GM23338 (cell line): ENCODE results near the gene SLC12A6. TPM values are rescaled to one million over a fixed set of nuclear protein-coding genes. Genes with fewer than 3 reads are reported as not detected.

Experiments
- ATAC-seq: fragments of 200-7000 bp; cut with Tn5 transposase; 3 replicates; pipeline ENCODE4 v1.9.1; 2020
- DNase-seq: peaks from one replicate; pipeline ENCODE4 v3.0.0-alpha.2; 2015; ENCODE audit warnings: low spot score
- H2AFZ ChIP-seq: fragments of 200-600 bp; sonication (generic); 2 replicates; pipeline ENCODE4 v1.8.0; 2016; ENCODE audit warnings: antibody characterized with exemption, mild to moderate bottlenecking, moderate library complexity
- H3F3A ChIP-seq: fragments of 200-600 bp; sonication (generic); replicated peaks from 2 replicates; pipeline ENCODE4 v1.8.0; 2017; ENCODE audit warnings: antibody characterized with exemption, mixed run types, low read depth
- H3K27ac ChIP-seq: fragments of 200-600 bp; sonication (generic); 2 replicates; pipeline ENCODE4 v1.6.1; 2016; ENCODE audit warnings: low read depth
- H3K27me3 ChIP-seq: fragments of 200-600 bp; sonication (generic); 2 replicates; pipeline ENCODE4 v1.8.0; 2016; ENCODE audit warnings: mild to moderate bottlenecking, mixed run types, moderate library complexity; ENCODE audit not compliant: insufficient read depth
- H3K36me3 ChIP-seq: fragments of 200-600 bp; sonication (generic); 2 replicates; pipeline ENCODE4 v1.8.0; 2016; ENCODE audit warnings: mild to moderate bottlenecking; ENCODE audit not compliant: insufficient read depth
- H3K4me1 ChIP-seq: fragments of 200-600 bp; sonication (generic); 2 replicates; pipeline ENCODE4 v1.8.0; 2016; ENCODE audit warnings: mild to moderate bottlenecking, moderate library complexity; ENCODE audit not compliant: insufficient read depth
- H3K4me2 ChIP-seq: fragments of 200-600 bp; sonication (generic); 2 replicates; pipeline ENCODE4 v1.7.1; 2017; ENCODE audit warnings: mixed run types
- H3K4me3 ChIP-seq: fragments of 200-600 bp; sonication (generic); 2 replicates; pipeline ENCODE4 v1.6.1; 2016; ENCODE audit warnings: mixed run types
- H3K79me2 ChIP-seq: fragments of 200-600 bp; sonication (generic); replicated peaks from 2 replicates; pipeline ENCODE4 v1.8.0; 2017; ENCODE audit warnings: mild to moderate bottlenecking; ENCODE audit not compliant: insufficient read depth
- H3K9me2 ChIP-seq: fragments of 200-600 bp; sonication (generic); 2 replicates; pipeline ENCODE4 v1.8.0; 2017; ENCODE audit not compliant: insufficient read depth
- H4K20me1 ChIP-seq: fragments of 200-600 bp; sonication (generic); replicated peaks from 2 replicates; pipeline ENCODE4 v1.8.0; 2017; ENCODE audit warnings: mild to moderate bottlenecking; ENCODE audit not compliant: insufficient read depth
- H3K27ac Mint-ChIP-seq: 2 replicates; pipeline ENCODE4 v1.8.0; 2020; ENCODE audit warnings: inconsistent platforms, mild to moderate bottlenecking, moderate library complexity, mixed read lengths
- H3K27me3 Mint-ChIP-seq: 3 replicates; pipeline ENCODE4 v1.8.0; 2022; ENCODE audit warnings: low read depth, mild to moderate bottlenecking, moderate library complexity, mixed read lengths, inconsistent platforms; ENCODE audit not compliant: insufficient read depth, poor library complexity
- H3K36me3 Mint-ChIP-seq: 3 replicates; pipeline ENCODE4 v1.8.0; 2021; ENCODE audit warnings: low read depth, mild to moderate bottlenecking, inconsistent platforms, moderate library complexity, mixed read lengths
- H3K4me1 Mint-ChIP-seq: 3 replicates; pipeline ENCODE4 v1.8.0; 2020; ENCODE audit warnings: mild to moderate bottlenecking, inconsistent platforms, mixed read lengths
- H3K4me3 Mint-ChIP-seq: 3 replicates; pipeline ENCODE4 v1.8.0; 2021; ENCODE audit warnings: moderate library complexity, mild to moderate bottlenecking, inconsistent platforms, mixed read lengths
- H3K9me3 Mint-ChIP-seq: 3 replicates; pipeline ENCODE4 v1.8.0; 2020; ENCODE audit warnings: moderate library complexity, mild to moderate bottlenecking, inconsistent platforms, mixed read lengths
- CREB1 ChIP-seq: fragments of 250-450 bp; sonication (Bioruptor Pico); IDR thresholded peaks from 2 replicates; pipeline ENCODE4 v1.5.0; 2020; ENCODE audit warnings: low read depth, mild to moderate bottlenecking, moderate library complexity
- CTCF ChIP-seq, 2 experiments: fragments of 200-600 bp in 1 of 2; sonication (generic) in 1 of 2; conservative IDR thresholded peaks; 2 replicates each; pipeline versions ENCODE4 v1.5.1 to v1.6.1; 2016 to 2017; ENCODE audit warnings: antibody characterized with exemption in 2 of 2, low read depth in 2 of 2, mild to moderate bottlenecking in 2 of 2, moderate library complexity in 1 of 2
- ETS1 ChIP-seq: IDR thresholded peaks from 2 replicates; pipeline ENCODE4 v1.6.1; 2016; ENCODE audit warnings: antibody characterized with exemption
- EZH2 ChIP-seq: fragments of 200-600 bp; sonication (generic); IDR thresholded peaks from one replicate; pipeline ENCODE4 v1.8.0; 2017; ENCODE audit warnings: antibody characterized with exemption, mild to moderate bottlenecking, low read depth; ENCODE audit not compliant: unreplicated experiment
- EZH2phosphoT487 ChIP-seq: fragments of 200-600 bp; sonication (generic); IDR thresholded peaks from one replicate; pipeline ENCODE4 v1.8.1; 2018; ENCODE audit warnings: antibody characterized with exemption; ENCODE audit not compliant: unreplicated experiment
- JUNB ChIP-seq: IDR thresholded peaks from one replicate; pipeline ENCODE4 v1.6.1; 2016; ENCODE audit warnings: antibody characterized with exemption; ENCODE audit not compliant: unreplicated experiment
- NANOG ChIP-seq: IDR thresholded peaks from 2 replicates; pipeline ENCODE4 v1.6.1; 2016; ENCODE audit warnings: antibody characterized with exemption, borderline replicate concordance
- POLR2AphosphoS5 ChIP-seq: IDR thresholded peaks from 2 replicates; pipeline ENCODE4 v1.6.1; 2016; ENCODE audit warnings: antibody characterized with exemption, low read depth
- ZNF331 ChIP-seq: fragments of 250-450 bp; sonication (Bioruptor Pico); IDR thresholded peaks from 2 replicates; pipeline ENCODE4 v1.5.0; 2020; ENCODE audit warnings: low read depth, mild to moderate bottlenecking, moderate library complexity
- ZNF462 ChIP-seq: fragments of 250-450 bp; sonication (Bioruptor Pico); IDR thresholded peaks from 2 replicates; pipeline ENCODE4 v1.5.0; 2020; ENCODE audit warnings: mild to moderate bottlenecking, moderate library complexity
- microRNA counts: library from miRNA; unstranded; fragments of <30 nt; microRNA quantifications from one replicate; lab custom pipeline; 2017
- microRNA-seq: library from miRNA; unstranded; fragments of <30 nt; microRNA quantifications from one replicate; pipeline ENCODE4, GENCODE V29; 2017
- polyA plus RNA-seq: library from polyadenylated mRNA; unstranded; fragments of >200 nt; fragmentation: Nextera tagmentation; extraction: Ambion mirVana; gene quantifications from 2 replicates; pipeline ENCODE4 v1.2.1, GENCODE V29; 2016
- small RNA-seq: library from RNA; depleted of rRNA; stranded (forward); fragments of <200 nt; gene quantifications from one replicate; pipeline ENCODE3, GENCODE V24; 2014; ENCODE audit warnings: low replicate concordance
- total RNA-seq: library from RNA; depleted of rRNA; stranded (reverse); fragments of >200 nt; shearing (Covaris generic); gene quantifications from 2 replicates; pipeline ENCODE4 v1.2.3, GENCODE V29; 2014; rRNA removed

Gene SLC12A6
- total and polyA plus RNA-seq, 2 experiments from 2014 or later: 2.4 to 14.1 TPM

GRCh38 chr15:34182942-34183341, 154.6 kb downstream of the SLC12A6 start:
- peaks cover 13% of the 10 kb centered on the region for H3K4me1 Mint-ChIP-seq
- peaks cover 83% of the 10 kb centered on the region for H3K79me2 ChIP-seq
- H3K27me3 Mint-ChIP-seq: no peaks in the 10 kb centered on the region
- H3K27ac Mint-ChIP-seq: no peak overlapping the region
- H3K4me3 ChIP-seq: no peak overlapping the region
- peaks cover 14% of the 10 kb centered on the region for H3K9me3 Mint-ChIP-seq
- H3K27me3 ChIP-seq: no peaks in the 10 kb centered on the region
- no peak overlapping the region for H3K4me2 ChIP-seq
- H3K9me2 ChIP-seq: no peaks in the 10 kb centered on the region
- no peak overlapping the region for H3K4me3 Mint-ChIP-seq
- ATAC-seq: peak; percentile 91
- TF ChIP-seq ETS1: no peak
- no peak for TF ChIP-seq JUNB
- no peak for TF ChIP-seq EZH2phosphoT487
- TF ChIP-seq ZNF331 (CRISPR knock-in tag): no peak
- no peak for TF ChIP-seq NANOG
- TF ChIP-seq ZNF462 (CRISPR knock-in tag): no peak
- TF ChIP-seq CTCF (conservative IDR thresholded peaks at IDR 0.05; ENCODE audit: low read depth in 2 of 2): no peak
- no peak for TF ChIP-seq POLR2AphosphoS5
- TF ChIP-seq EZH2: no peak
- TF ChIP-seq CREB1 (CRISPR knock-in tag): no peak
- H3K4me1 ChIP-seq: peaks cover 4% of the 10 kb centered on the region; the same call in 1 of the 2 replicates
- no peak overlapping the region for H2AFZ ChIP-seq
- H3K36me3 Mint-ChIP-seq: peaks cover 26% of the 10 kb centered on the region
- H3F3A ChIP-seq: no peaks in the 10 kb centered on the region
- DNase-seq: peak; percentile 53
- H4K20me1 ChIP-seq: peaks cover 9% of the 10 kb centered on the region
- no peak overlapping the region for H3K27ac ChIP-seq
- H3K36me3 ChIP-seq: peaks cover 2% of the 10 kb centered on the region; the same call in 1 of the 2 replicates

MicroRNAs encoded within 50 kb of the gene (microRNA counts, 767-probe panel; counts per million panel counts)
- not detected for microRNA hsa-miR-1233 (lab: Ali Mortazavi, UCI)

Small RNAs within 50 kb of the gene (microRNA-seq; reads per million reads assigned to microRNA genes)
- gene MIR1233-1: not detected

Small RNAs within 50 kb of the gene (small RNA-seq; reads per million reads assigned to genes)
- gene MIR1233-1: not detected
- not detected for gene RF00019

Other genes with a start within 250 kb of the SLC12A6 start
- 18.3 and 26.2 TPM in 2 replicates for gene EMC7, start 235.9 kb downstream of the SLC12A6 start, total RNA-seq
- gene EMC7, start 235.9 kb downstream of the SLC12A6 start, polyA plus RNA-seq: 50.0 and 55.1 TPM in 2 replicates
- gene PGBD4, start 235.7 kb downstream of the SLC12A6 start, total RNA-seq: 0.39 and 0.66 TPM in 2 replicates
- gene PGBD4, start 235.7 kb downstream of the SLC12A6 start, polyA plus RNA-seq: 0.50 and 0.61 TPM in 2 replicates
- gene KATNBL1, start 127.7 kb downstream of the SLC12A6 start, total RNA-seq: 60.2 and 68.2 TPM in 2 replicates
- gene KATNBL1, start 127.7 kb downstream of the SLC12A6 start, polyA plus RNA-seq: 81.4 and 96.1 TPM in 2 replicates
- gene EMC4, start 112.8 kb downstream of the SLC12A6 start, total RNA-seq: 118 and 151 TPM in 2 replicates
- 194 and 211 TPM in 2 replicates for gene EMC4, start 112.8 kb downstream of the SLC12A6 start, polyA plus RNA-seq
- 417 and 566 TPM in 2 replicates for gene NOP10, start 5.4 kb upstream of the SLC12A6 start, total RNA-seq
- gene NOP10, start 5.4 kb upstream of the SLC12A6 start, polyA plus RNA-seq: 718 and 746 TPM in 2 replicates
- 1.0 and 1.2 TPM in 2 replicates for gene NUTM1, start 5.5 kb upstream of the SLC12A6 start, total RNA-seq
- 0.16 and 0.40 TPM in 2 replicates for gene NUTM1, start 5.5 kb upstream of the SLC12A6 start, polyA plus RNA-seq
- gene LPCAT4, start 29.4 kb upstream of the SLC12A6 start, total RNA-seq: 16.9 and 36.8 TPM in 2 replicates
- 49.1 and 50.1 TPM in 2 replicates for gene LPCAT4, start 29.4 kb upstream of the SLC12A6 start, polyA plus RNA-seq
- gene GOLGA8A, start 100.0 kb upstream of the SLC12A6 start, total RNA-seq: 6.1 and 7.1 TPM in 2 replicates
- gene GOLGA8A, start 100.0 kb upstream of the SLC12A6 start, polyA plus RNA-seq: 4.1 and 5.0 TPM in 2 replicates
- gene GOLGA8B, start 245.9 kb upstream of the SLC12A6 start, total RNA-seq: 30.0 and 50.2 TPM in 2 replicates
- gene GOLGA8B, start 245.9 kb upstream of the SLC12A6 start, polyA plus RNA-seq: 38.7 and 44.9 TPM in 2 replicates